Thyroid gland (tissue), 4 donors: ENCODE results near the gene INKA2.

Experiments
- CTCF ChIP-seq, 6 experiments: fragments of 200-600 bp in 3 of 6; fragments of 450-650 bp in 3 of 6; sonication (generic) in 3 of 6; IDR thresholded peaks; one replicate each; pipeline ENCODE4 v1.5.1; 2016 to 2019; ENCODE audit warnings: antibody characterized with exemption in 6 of 6, mild to moderate bottlenecking in 2 of 6, inconsistent platforms in 1 of 6, moderate library complexity in 1 of 6
- POLR2A ChIP-seq, 2 donors: fragments of 450-650 bp; IDR thresholded peaks; one replicate each; pipeline ENCODE4 v1.6.1; 2017; ENCODE audit warnings: antibody characterized with exemption in 2 of 2, mild to moderate bottlenecking in 2 of 2, moderate library complexity in 1 of 2

GRCh38 chr1:111705841-111706240, 33.4 kb downstream of the INKA2 start:
- TF ChIP-seq CTCF (IDR thresholded peaks at IDR 0.05) = no peak
- no peak for TF ChIP-seq POLR2A (IDR thresholded peaks at IDR 0.05)
